ENCODE results near the gene NEK8.

The NEK8 gene

GRCh38 chr17:28741358-28742349 lies 13.1 kb downstream of the NEK8 start:
- in situ Hi-C loops (cut with HindIII; ENCODE audit: low sequenced_read_pairs), result no loop called here
- TF ChIP-seq CTCF (IDR thresholded peaks at IDR 0.05; ENCODE audit: low read depth, low read length), result no peak
- no peak for DNase-seq (ENCODE audit: low read depth, low spot score)

GRCh38 chr17:28743243-28744103 lies 14.9 kb downstream of the NEK8 start, which contains the start of gene TRAF4:
Gene TRAF4, plus strand, starts transcription at chr17:28744011. Its CDS starts 102 bp downstream, at chr17:28744113.
- in situ Hi-C loops (cut with HindIII; ENCODE audit: low sequenced_read_pairs), result no loop called here
- DNase-seq (ENCODE audit: low read depth, low spot score), result peak; percentile 95
- peak within 1 kb of the TSS; percentile 93 for H3K4me3 ChIP-seq (ENCODE audit: low read depth, low read length)
- peak; percentile 11 for TF ChIP-seq CTCF (IDR thresholded peaks at IDR 0.05; ENCODE audit: low read depth, low read length)

More at GRCh38 chr17:28741358-28742349, 13.1 kb downstream of the NEK8 start:
- H3K4me3 ChIP-seq (ENCODE audit: low read depth, low read length), result no peak overlapping the region

GRCh38 chr17:28744104-28744971 lies 15.8 kb downstream of the NEK8 start:
- H3K4me3 ChIP-seq (ENCODE audit: low read depth, low read length), result peak overlapping the region; percentile 93
- in situ Hi-C loops (cut with HindIII; ENCODE audit: low sequenced_read_pairs), result no loop called here
- TF ChIP-seq CTCF (IDR thresholded peaks at IDR 0.05; ENCODE audit: low read depth, low read length), result no peak
- DNase-seq (ENCODE audit: low read depth, low spot score), result peak; percentile 40

- TF ChIP-seq CTCF (IDR thresholded peaks at IDR 0.05; ENCODE audit: low read depth, low read length), result no peak
- H3K4me3 ChIP-seq (ENCODE audit: low read depth, low read length), result peak overlapping the region; percentile 93
- in situ Hi-C loops (cut with HindIII; ENCODE audit: low sequenced_read_pairs), result no loop called here
- DNase-seq (ENCODE audit: low read depth, low spot score), result peak; percentile 64
Observed at GRCh38 chr17:28744972-28745785, 16.6 kb downstream of the NEK8 start.

- peak overlapping the region; percentile 93 for H3K4me3 ChIP-seq (ENCODE audit: low read depth, low read length)
- no peak for DNase-seq (ENCODE audit: low read depth, low spot score)
- TF ChIP-seq CTCF (IDR thresholded peaks at IDR 0.05; ENCODE audit: low read depth, low read length), result no peak
- in situ Hi-C loops (cut with HindIII; ENCODE audit: low sequenced_read_pairs), result no loop called here
Observed at GRCh38 chr17:28745786-28746411, 17.3 kb downstream of the NEK8 start.

Data from astrocyte of the spinal cord (primary cell).